K562 (cell line): ENCODE data around the gene ILKAP.

ENCODE experiments used
- EGR1 ChIP-seq: fragments of 450-650 bp; conservative IDR thresholded peaks from 2 replicates; pipeline ENCODE4 v1.6.1; 2017; ENCODE audit warnings: mild to moderate bottlenecking
- GABPA ChIP-seq: fragments of 200-800 bp; sonication (Bioruptor generic); conservative IDR thresholded peaks from 2 replicates; pipeline ENCODE4 v1.6.1; 2016; ENCODE audit warnings: low read depth, missing genetic modification characterization, missing compliant biosample characterization
- TRIM24 ChIP-seq, 2 experiments: fragments of 450-650 bp; IDR thresholded peaks; 2 replicates each; pipeline ENCODE4 v1.6.1; 2016
- ZNF217 ChIP-seq: sonication (generic); formaldehyde crosslinking; IDR thresholded peaks from 2 replicates; pipeline ENCODE4 v1.8.0; 2022; ENCODE audit warnings: mild to moderate bottlenecking, missing genetic modification reagents
- ZNF232 ChIP-seq: sonication (generic); formaldehyde crosslinking; IDR thresholded peaks from 2 replicates; pipeline ENCODE4 v1.8.0; 2022; ENCODE audit warnings: mild to moderate bottlenecking, missing genetic modification reagents
- ZNF561 ChIP-seq: fragments of 450-650 bp; formaldehyde crosslinking; conservative IDR thresholded peaks from 2 replicates; pipeline ENCODE4 v1.4.0; 2020; ENCODE audit warnings: mild to moderate bottlenecking, moderate library complexity

- TF ChIP-seq ZNF217 (CRISPR knock-in tag): no peak
- TF ChIP-seq ZNF232: no peak
- no peak for TF ChIP-seq ZNF561 (CRISPR knock-in tag)
- TF ChIP-seq GABPA (tag): no peak
- no peak for TF ChIP-seq TRIM24 (IDR thresholded peaks at IDR 0.05)
- no peak for TF ChIP-seq EGR1
Measured at GRCh38 chr2:238150686-238151085, 52.8 kb downstream of the ILKAP start.
